ENCODE measurements around the gene TAF5.
"Not testable (repeated sequence)": the region's sequence is repeated elsewhere in the genome, so short reads cannot be mapped to it uniquely, and the experiment has no call there.

The TAF5 gene

DNA sequence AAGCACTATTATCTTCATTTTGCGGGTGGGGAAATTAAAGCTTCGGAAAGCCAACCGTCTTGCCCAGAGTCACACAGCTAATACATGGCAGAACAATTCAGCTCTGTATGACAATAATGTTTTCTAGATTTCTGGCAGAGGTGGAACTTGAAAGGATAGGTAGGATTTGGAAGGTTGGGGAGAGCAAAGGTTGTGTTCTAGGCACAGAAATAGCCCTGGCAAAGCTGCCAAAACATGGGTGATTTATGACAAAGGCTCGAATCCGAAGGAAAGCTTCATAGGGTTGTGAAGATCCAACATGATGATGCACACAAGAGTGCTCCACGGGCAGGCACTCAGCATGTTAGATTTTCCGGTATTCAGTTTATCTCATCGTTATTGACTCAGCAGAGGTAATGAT, 47.8 kb downstream of the TAF5 start:
- DNase-seq = no peak

- DNase-seq = no peak
Observed at GRCh38 chr10:103416436-103417147, 48.8 kb downstream of the TAF5 start.

GRCh38 chr10:103417148-103417469, 49.3 kb downstream of the TAF5 start:
- not testable (repeated sequence) for DNase-seq

GRCh38 chr10:103417601-103418000, 49.8 kb downstream of the TAF5 start:
- DNase-seq = no peak

DNA sequence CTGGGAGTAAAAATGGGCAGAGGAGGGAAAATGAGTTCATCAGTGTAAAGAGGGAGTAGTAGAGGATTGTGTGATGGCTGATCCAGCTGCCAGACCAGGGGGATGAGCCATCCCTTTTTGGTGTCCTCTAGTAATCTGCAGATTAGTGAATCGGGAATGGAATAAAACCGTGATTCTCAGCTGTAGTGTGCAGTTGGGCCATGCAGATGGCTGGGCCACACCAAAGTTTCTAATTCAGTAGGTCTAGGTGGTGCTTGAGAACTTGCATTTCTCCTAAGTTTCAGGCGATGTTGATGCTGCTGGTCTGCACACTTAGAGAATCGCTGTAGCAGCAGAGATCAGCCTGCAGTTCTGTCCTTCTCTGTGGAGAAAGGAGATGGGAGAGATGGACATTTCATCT, 51.3 kb downstream of the TAF5 start:
- DNase-seq = no peak

DNA sequence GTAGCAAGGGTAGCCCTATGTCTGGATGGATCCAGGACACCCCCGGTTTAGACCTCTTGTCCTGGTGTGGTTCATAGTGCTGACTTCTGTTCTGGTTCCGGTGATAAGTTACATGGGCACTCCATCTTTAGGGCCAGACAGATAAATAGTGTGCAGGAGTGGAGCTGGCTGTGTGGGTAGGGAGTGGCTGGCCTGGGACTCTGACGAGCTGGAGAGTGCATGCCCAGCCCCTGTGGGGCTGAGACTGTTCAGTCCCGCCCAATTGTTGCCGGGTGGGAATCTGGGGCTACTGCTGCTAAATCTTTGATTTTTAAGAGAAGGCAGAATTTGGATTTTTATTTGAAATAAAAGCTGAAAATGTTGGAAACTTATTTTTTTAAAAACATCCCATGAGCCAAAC, 56.0 kb downstream of the TAF5 start:
- DNase-seq = no peak

DNA sequence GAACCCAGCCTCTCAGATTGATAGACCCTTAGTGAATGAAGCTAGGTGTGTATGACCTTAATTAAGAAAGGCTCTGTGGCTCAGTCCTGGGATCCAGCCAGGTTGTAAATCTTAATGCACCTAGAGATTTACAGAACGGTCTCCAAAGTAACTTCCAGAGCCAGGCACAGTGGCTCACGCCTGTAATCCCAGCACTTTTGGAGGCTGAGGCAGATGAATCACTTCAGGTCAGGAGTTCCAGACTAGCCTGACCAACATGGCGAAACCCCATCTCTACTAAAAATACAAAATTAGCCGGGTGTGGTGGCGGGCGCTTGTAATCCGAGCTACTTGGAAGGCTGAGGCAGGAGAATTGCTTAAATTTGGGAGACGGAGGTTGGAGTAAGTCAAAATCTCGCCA, 60.1 kb downstream of the TAF5 start:
- DNase-seq = no peak

- no peak for DNase-seq
Observed at GRCh38 chr10:103428989-103429643, 61.3 kb downstream of the TAF5 start.

DNA sequence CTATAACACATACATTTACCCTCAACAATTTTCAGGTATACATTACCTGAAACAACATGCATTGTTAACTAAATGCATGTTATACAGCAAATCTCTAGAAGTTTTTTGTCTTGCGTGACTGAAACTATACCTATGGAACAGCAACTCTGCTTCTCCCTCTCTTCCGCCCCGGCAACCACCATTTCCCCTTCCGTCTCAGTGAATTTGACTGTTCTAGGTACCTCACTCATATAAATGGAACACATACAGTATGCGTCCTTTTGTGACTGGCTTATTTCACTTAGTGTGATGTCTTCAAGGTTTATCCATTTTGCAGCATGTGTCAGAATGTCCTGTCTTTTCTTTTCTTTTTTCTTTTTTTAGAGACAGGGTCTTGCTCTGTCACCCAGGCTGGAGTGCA, 61.9 kb downstream of the TAF5 start:
- DNase-seq = no peak

- no peak for DNase-seq
Observed at GRCh38 chr10:103431902-103432301, 64.1 kb downstream of the TAF5 start.

DNA sequence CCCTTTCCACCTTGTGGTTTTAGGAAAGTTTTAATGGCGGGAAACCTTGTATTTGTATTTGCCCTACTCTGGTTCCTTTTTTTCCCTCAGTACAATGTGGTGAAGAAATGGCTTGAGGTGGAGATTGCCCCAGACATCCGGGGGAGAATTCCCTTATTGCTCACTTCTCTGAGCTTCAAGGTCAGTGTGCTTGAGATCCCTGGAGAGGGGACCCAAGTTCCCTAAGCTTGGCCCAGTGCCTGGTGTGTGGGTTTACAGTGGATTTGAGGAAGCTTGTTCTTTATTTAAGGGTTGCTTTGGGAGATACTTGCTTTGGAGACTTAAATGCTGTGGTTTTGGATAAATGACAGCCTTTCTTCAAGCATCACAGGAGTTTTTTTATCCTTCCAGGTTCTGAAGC, 66.1 kb downstream of the TAF5 start:
- no peak for DNase-seq

Data from NCI-H1436 treated with DMSO at 0.1 percent for 48 hours (cell line).